Measurements from ENCODE around the gene POGLUT2.

- TF ChIP-seq, protein P1, sequence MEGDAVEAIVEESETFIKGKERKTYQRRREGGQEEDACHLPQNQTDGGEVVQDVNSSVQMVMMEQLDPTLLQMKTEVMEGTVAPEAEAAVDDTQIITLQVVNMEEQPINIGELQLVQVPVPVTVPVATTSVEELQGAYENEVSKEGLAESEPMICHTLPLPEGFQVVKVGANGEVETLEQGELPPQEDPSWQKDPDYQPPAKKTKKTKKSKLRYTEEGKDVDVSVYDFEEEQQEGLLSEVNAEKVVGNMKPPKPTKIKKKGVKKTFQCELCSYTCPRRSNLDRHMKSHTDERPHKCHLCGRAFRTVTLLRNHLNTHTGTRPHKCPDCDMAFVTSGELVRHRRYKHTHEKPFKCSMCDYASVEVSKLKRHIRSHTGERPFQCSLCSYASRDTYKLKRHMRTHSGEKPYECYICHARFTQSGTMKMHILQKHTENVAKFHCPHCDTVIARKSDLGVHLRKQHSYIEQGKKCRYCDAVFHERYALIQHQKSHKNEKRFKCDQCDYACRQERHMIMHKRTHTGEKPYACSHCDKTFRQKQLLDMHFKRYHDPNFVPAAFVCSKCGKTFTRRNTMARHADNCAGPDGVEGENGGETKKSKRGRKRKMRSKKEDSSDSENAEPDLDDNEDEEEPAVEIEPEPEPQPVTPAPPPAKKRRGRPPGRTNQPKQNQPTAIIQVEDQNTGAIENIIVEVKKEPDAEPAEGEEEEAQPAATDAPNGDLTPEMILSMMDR (IDR thresholded peaks at IDR 0.05; ENCODE audit: insufficient read depth, low read depth, low read length) = no peak
- no peak for TF ChIP-seq EZH2 (IDR thresholded peaks at IDR 0.05; ENCODE audit: insufficient read depth, low read length)
These were observed 47.7 kb upstream of the POGLUT2 start for GRCh38 chr13:102846261-102847015.
